K562 (cell line): Measurements from ENCODE around the gene MMP24OS.

Experiments
- ATF2 ChIP-seq: sonication (generic); formaldehyde crosslinking; IDR thresholded peaks from 2 replicates; pipeline ENCODE4 v1.8.1; 2022; ENCODE audit warnings: missing genetic modification reagents
- CTCF ChIP-seq, 3 experiments: IDR thresholded peaks in 2 of 3; conservative IDR thresholded peaks in 1 of 3; 2 replicates each; pipeline ENCODE4 v1.5.1; 2011 to 2012; ENCODE audit warnings: low read length in 3 of 3, mild to moderate bottlenecking in 3 of 3, control low read depth in 2 of 3, improper control_type of control experiment in 1 of 3, inconsistent platforms in 1 of 3, low read depth in 1 of 3, mixed read lengths in 1 of 3, moderate library complexity in 1 of 3; ENCODE audit not compliant: insufficient read depth in 2 of 3
- POLR2A ChIP-seq: fragments of 450-650 bp; conservative IDR thresholded peaks from 2 replicates; pipeline ENCODE4 v1.6.1; 2016

- TF ChIP-seq POLR2A (no peak), ATF2 (no peak), CTCF (IDR thresholded peaks at IDR 0.05 in 2 of 3, conservative IDR thresholded peaks at IDR 0.05 in 1 of 3; ENCODE audit: insufficient read depth in 2 of 3, low read depth in 1 of 3, low read length in 3 of 3) (no peak)
Measured at GRCh38 chr20:35271904-35272303, 6.0 kb downstream of the MMP24OS start.
